Measurements from ENCODE around the gene SLC39A1. TPM values are rescaled to one million over a fixed set of nuclear protein-coding genes. Genes with fewer than 3 reads are reported as not detected.

The SLC39A1 gene
- total and polyA plus RNA-seq, 2 of the 8 experiments (the other 6 are each of a cell fraction or from before 2014, with no cell fraction given): 238 to 337 TPM

DNA sequence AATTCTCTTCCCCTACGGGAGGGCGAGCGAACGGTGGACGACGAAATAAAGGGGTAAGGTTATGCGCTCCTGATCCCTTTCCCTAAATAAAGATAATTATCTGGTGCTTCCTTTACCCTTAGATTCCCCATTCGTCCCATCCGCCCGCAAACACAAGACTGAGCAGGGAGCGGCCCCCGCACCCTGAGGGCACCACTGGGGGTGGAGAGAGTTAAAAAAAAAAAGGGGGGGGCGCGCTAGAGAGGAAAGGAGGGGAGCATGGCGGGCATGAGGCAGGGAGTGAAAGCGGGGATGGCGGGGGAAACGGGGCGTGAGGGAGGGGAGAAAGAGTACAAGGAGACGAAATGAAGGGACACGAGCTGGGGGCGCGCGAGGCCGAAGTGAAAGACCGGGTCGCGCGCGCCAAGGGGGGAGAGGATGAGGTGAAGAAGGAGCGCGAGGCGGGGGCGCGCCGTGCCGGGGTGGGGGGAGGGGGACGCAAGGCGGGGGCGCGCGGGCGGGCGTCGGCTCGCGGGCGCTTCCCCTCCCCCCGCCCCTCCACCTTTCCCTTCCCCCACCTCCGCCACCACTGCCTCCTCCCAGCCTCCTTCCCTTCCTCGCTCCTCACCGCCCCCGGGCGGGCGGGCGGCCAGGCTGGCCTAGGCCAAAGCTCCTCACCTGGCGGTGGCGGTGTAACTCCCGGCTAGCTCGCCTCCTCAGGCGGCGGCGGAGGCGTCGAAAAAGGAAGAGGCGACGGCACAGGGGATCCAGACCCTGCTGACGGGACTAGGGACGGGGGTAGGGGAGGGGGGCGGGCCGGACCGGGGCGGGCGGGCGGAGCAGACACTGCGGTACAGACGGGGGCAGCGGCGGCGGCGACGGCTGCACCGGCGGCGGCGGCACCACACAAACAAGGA lies 41.0 kb downstream of the SLC39A1 start:
- POLR2A ChIA-PET (ENCODE audit: partially characterized antibody): interaction anchor here (0.6 to 7.9 kb wide), 30 partner anchors 10 to 259 kb away, joined by 3 to 73 read pairs (median 4); partner anchors contain the start of genes CREB3L4, CRTC2, DENND4B and JTB
- H3K14ac ChIP-seq (ENCODE audit: insufficient read length): no peak overlapping the region
- DNase-seq (ENCODE audit: low read depth in 1 of 2, low spot score in 2 of 2): peak; percentile 31 to 60
- TF ChIP-seq SIX5 (IDR thresholded peaks at IDR 0.05; ENCODE audit: low read depth, low read length) (no peak), TAF7 (optimal IDR thresholded peaks at IDR 0.05; ENCODE audit: borderline replicate concordance, low read depth, low read length) (no peak), RAD21 (IDR thresholded peaks at IDR 0.05 in 1 of 2, conservative IDR thresholded peaks at IDR 0.05 in 1 of 2; ENCODE audit: low read depth in 2 of 2, low read length in 2 of 2) (0 out of 4 replicates have a peak, but pooled peaks of 1 of the 2 experiments have one; percentile 11), NRF1 (IDR thresholded peaks at IDR 0.05; ENCODE audit: low read depth, low read length) (no peak), RBBP5 (IDR thresholded peaks at IDR 0.05; ENCODE audit: borderline replicate concordance, low read depth, low read length) (peak; percentile 41), KDM5A (IDR thresholded peaks at IDR 0.05; ENCODE audit: low read length) (no peak), POU5F1 (IDR thresholded peaks at IDR 0.05; ENCODE audit: low read depth, low read length) (no peak), HDAC6 (IDR thresholded peaks at IDR 0.05; ENCODE audit: low read depth, low read length) (no peak), BRCA1 (IDR thresholded peaks at IDR 0.05; ENCODE audit: low read depth, low read length) (no peak), TEAD4 (IDR thresholded peaks at IDR 0.05; ENCODE audit: low read depth, low read length) (no peak)

More for the DNA sequence above, 41.0 kb downstream of the SLC39A1 start:
- peak overlapping the region; percentile 82 for H2BK5ac ChIP-seq (ENCODE audit: low read depth, low read length)
- no peak overlapping the region for H2AFZ ChIP-seq (ENCODE audit: low read length)
- H2AK5ac ChIP-seq (ENCODE audit: low read depth, low read length): peak overlapping the region; percentile 43; the same call in 1 of the 2 replicates
- H2BK20ac ChIP-seq (ENCODE audit: low read length): no peak overlapping the region
- H3K18ac ChIP-seq (ENCODE audit: extremely low read depth, low read length): peak overlapping the region; percentile 60
- no peak overlapping the region for H3K4ac ChIP-seq (replicated peaks; ENCODE audit: insufficient read length, low read depth, low read length)
- H4K5ac ChIP-seq (ENCODE audit: insufficient read length, low read depth, low read length): peak overlapping the region; percentile 94
- H3K56ac ChIP-seq (replicated peaks; ENCODE audit: insufficient read length, low read depth, low read length): peak overlapping the region; percentile 60
- H3K27me3 ChIP-seq (replicated peaks in 1 of 4; ENCODE audit: control insufficient read depth in 3 of 4, extremely low read depth in 1 of 4, insufficient read depth in 3 of 4, low read length in 3 of 4): no peaks in the 10 kb centered on the region
- H3K27ac ChIP-seq (ENCODE audit: low read depth, low read length): peak overlapping the region; percentile 72; the same call in 1 of the 2 replicates
- H3K23me2 ChIP-seq (ENCODE audit: low read depth, low read length): peaks cover 20% of the 10 kb centered on the region
- peaks cover 34 to 47% of the 10 kb centered on the region in 2 experiments for H3K79me2 ChIP-seq (ENCODE audit: control insufficient read depth in 1 of 2, insufficient read depth in 2 of 2, low read length in 2 of 2)
- no peak overlapping the region for H2BK120ac ChIP-seq (replicated peaks; ENCODE audit: low read depth, low read length)
- H4K8ac ChIP-seq (ENCODE audit: extremely low read depth, insufficient read depth, low read length): peak overlapping the region; percentile 93
- 2% methylated on average over 38 of the region's 86 CpGs; no CpG with 5 or more reads in 1 of the 2 experiments for WGBS, 2 experiments (ENCODE audit: extremely low coverage in 1 of 2, insufficient coverage in 1 of 2, insufficient read length in 1 of 2, insufficient replicate concordance in 2 of 2, low coverage in 1 of 2, low lambda C conversion rate in 2 of 2, missing lambda C conversion rate in 1 of 2)
- H3K79me1 ChIP-seq (ENCODE audit: low read depth, low read length): peaks cover 13% of the 10 kb centered on the region
- peaks cover 6 to 14% (median 11%) of the 10 kb centered on the region in 4 experiments for H3K4me1 ChIP-seq (replicated peaks in 1 of 4; ENCODE audit: control insufficient read depth in 3 of 4, insufficient read depth in 4 of 4, low read length in 3 of 4)
- H2BK12ac ChIP-seq (ENCODE audit: low read depth, low read length): peak overlapping the region; percentile 71; the same call in 1 of the 2 replicates
- H2BK15ac ChIP-seq (ENCODE audit: low read length): no peak overlapping the region
- H3K9ac ChIP-seq (replicated peaks in 1 of 4; ENCODE audit: extremely low read depth in 1 of 4, low read depth in 3 of 4, low read length in 3 of 4): peak overlapping the region; percentile 62 to 93 (median 78)
- H4K91ac ChIP-seq (replicated peaks; ENCODE audit: insufficient read length, low read length): peak overlapping the region; percentile 84
- peak overlapping the region; percentile 68 to 100 (median 94) for H3K4me3 ChIP-seq (ENCODE audit: extremely low read depth in 1 of 4, insufficient read depth in 2 of 4, low read depth in 3 of 4, low read length in 4 of 4)
- H3K23ac ChIP-seq (ENCODE audit: insufficient read length): no peak overlapping the region
- peaks cover 26 to 29% of the 10 kb centered on the region in 2 experiments for H4K20me1 ChIP-seq (replicated peaks in 1 of 2; ENCODE audit: control insufficient read depth in 1 of 2, insufficient read depth in 2 of 2, low read length in 2 of 2)
- H3K4me2 ChIP-seq (ENCODE audit: insufficient read depth in 1 of 2, low read depth in 2 of 2, low read length in 2 of 2): peak overlapping the region; percentile 94 to 95
- no peaks in the 10 kb centered on the region for H3K9me3 ChIP-seq (ENCODE audit: insufficient read depth in 2 of 2, low read depth in 1 of 2, low read length in 1 of 2)
- CTCF ChIA-PET (ENCODE audit: partially characterized antibody): interaction anchor here (0.6 to 2.3 kb wide), 8 partner anchors 8 to 295 kb away, joined by 3 to 11 read pairs (median 5); partner anchors contain the start of genes RAB13 and S100A13
- FAIRE-seq: no peak
- H3K36me3 ChIP-seq (ENCODE audit: control insufficient read depth in 2 of 4, insufficient read depth in 4 of 4, low read length in 3 of 4): peaks cover 0 to 8% (median 0%) of the 10 kb centered on the region in 4 experiments; a peak in 4 of 8 replicates
